ENCODE data around the gene SCYL2.

The SCYL2 gene

DNA sequence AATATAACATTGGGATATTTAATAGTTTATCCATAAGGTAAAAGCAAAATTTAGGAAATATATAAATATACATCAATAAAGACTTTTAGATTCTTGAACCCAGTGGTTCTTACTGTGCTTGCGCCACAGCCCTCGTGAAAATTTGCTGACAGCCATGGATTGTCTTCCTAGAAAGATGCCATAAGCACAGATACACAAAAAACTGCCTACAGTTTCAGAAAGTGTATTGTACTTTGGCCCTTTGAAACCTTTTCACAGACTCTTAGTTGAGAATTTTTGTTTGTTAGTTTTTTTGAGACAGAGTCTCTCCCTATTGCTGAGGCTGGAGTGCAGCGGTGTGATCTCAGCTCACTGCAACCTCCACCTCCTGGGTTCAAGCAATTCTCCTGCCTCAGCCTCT is 28.2 kb upstream of the SCYL2 start:
- Histone ChIP-seq H3K36me3 (ENCODE audit: control insufficient read depth, low read length) (no peaks in the 10 kb centered on the region), H3K27me3 (ENCODE audit: control insufficient read depth, low read length) (no peaks in the 10 kb centered on the region), H3K9me3 (ENCODE audit: control insufficient read depth, insufficient read depth, low read length) (no peaks in the 10 kb centered on the region), H4K20me1 (ENCODE audit: control insufficient read depth, insufficient read depth, low read depth, low read length) (no peaks in the 10 kb centered on the region), H3F3A (ENCODE audit: control insufficient read depth, insufficient read depth) (no peaks in the 10 kb centered on the region), H3K4me3 (ENCODE audit: low read length) (no peak overlapping the region), H3K4me2 (ENCODE audit: low read length) (no peak overlapping the region), H3K4me1 (ENCODE audit: control insufficient read depth, low read length) (no peaks in the 10 kb centered on the region), H3K27ac (ENCODE audit: low read depth, low read length) (no peak overlapping the region), H3K9me2 (replicated peaks; ENCODE audit: control insufficient read depth, low read length) (no peaks in the 10 kb centered on the region), H3K79me2 (ENCODE audit: control insufficient read depth, low read length) (no peaks in the 10 kb centered on the region)
- TF ChIP-seq EZH2phosphoT487 (IDR thresholded peaks at IDR 0.05; ENCODE audit: borderline replicate concordance, low read length), result no peak
- TF ChIP-seq, protein P1, sequence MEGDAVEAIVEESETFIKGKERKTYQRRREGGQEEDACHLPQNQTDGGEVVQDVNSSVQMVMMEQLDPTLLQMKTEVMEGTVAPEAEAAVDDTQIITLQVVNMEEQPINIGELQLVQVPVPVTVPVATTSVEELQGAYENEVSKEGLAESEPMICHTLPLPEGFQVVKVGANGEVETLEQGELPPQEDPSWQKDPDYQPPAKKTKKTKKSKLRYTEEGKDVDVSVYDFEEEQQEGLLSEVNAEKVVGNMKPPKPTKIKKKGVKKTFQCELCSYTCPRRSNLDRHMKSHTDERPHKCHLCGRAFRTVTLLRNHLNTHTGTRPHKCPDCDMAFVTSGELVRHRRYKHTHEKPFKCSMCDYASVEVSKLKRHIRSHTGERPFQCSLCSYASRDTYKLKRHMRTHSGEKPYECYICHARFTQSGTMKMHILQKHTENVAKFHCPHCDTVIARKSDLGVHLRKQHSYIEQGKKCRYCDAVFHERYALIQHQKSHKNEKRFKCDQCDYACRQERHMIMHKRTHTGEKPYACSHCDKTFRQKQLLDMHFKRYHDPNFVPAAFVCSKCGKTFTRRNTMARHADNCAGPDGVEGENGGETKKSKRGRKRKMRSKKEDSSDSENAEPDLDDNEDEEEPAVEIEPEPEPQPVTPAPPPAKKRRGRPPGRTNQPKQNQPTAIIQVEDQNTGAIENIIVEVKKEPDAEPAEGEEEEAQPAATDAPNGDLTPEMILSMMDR (IDR thresholded peaks at IDR 0.05; ENCODE audit: low read depth, low read length, poor library complexity, severe bottlenecking), result no peak

DNA sequence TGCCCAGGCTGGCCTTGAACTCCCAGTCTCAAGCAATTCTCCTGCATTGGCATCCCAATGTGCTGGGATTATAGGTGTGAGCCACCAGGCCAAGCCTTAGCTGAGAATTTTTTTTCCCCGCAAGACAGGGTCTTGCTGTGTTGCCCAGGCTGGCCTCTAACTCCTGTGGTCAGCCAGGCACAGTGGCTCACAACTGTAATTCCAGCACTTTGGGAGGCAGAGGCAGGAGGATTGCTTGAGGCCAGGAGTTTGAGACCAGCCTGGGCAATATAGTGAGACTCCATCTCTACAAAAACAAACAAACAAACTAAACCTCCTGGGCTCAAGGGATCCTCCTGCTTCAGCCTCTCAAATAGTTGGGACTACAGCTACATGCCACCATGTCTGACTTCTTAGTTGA is 27.4 kb upstream of the SCYL2 start:
- no peaks in the 10 kb centered on the region for H3K9me2 ChIP-seq (replicated peaks; ENCODE audit: control insufficient read depth, low read length)
- no peaks in the 10 kb centered on the region for H3K36me3 ChIP-seq (ENCODE audit: control insufficient read depth, low read length)
- H3K4me2 ChIP-seq (ENCODE audit: low read length), result no peak overlapping the region
- no peaks in the 10 kb centered on the region for H3K27me3 ChIP-seq (ENCODE audit: control insufficient read depth, low read length)
- H4K20me1 ChIP-seq (ENCODE audit: control insufficient read depth, insufficient read depth, low read depth, low read length), result no peaks in the 10 kb centered on the region
- no peaks in the 10 kb centered on the region for H3K79me2 ChIP-seq (ENCODE audit: control insufficient read depth, low read length)
- no peak for TF ChIP-seq EZH2phosphoT487 (IDR thresholded peaks at IDR 0.05; ENCODE audit: borderline replicate concordance, low read length)
- TF ChIP-seq, protein P1 (IDR thresholded peaks at IDR 0.05; ENCODE audit: low read depth, low read length, poor library complexity, severe bottlenecking), result no peak
- no peak overlapping the region for H3K4me3 ChIP-seq (ENCODE audit: low read length)
- no peak overlapping the region for H3K27ac ChIP-seq (ENCODE audit: low read depth, low read length)
- no peaks in the 10 kb centered on the region for H3K9me3 ChIP-seq (ENCODE audit: control insufficient read depth, insufficient read depth, low read length)
- no peaks in the 10 kb centered on the region for H3K4me1 ChIP-seq (ENCODE audit: control insufficient read depth, low read length)
- H3F3A ChIP-seq (ENCODE audit: control insufficient read depth, insufficient read depth), result no peaks in the 10 kb centered on the region

DNA sequence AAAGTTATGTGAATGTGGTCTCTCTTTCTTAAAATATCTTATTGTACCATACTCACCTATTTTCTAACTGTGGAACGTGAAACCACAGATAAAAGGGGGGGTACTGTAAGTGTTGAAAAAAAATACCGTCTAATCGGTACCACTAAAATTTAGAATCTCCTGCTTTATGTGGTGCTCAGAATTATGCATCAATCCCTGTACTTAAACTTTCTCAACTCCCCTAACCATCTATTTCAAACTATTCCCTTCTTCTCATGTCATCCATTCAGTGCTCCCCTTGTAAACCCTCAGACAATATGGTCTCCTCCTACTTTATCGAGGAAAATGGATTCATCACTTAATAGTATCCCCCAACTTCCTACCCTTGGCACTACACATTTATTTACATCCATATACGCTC is 23.8 kb upstream of the SCYL2 start:
- H3K4me1 ChIP-seq (ENCODE audit: control insufficient read depth, low read length), result no peaks in the 10 kb centered on the region
- no peak overlapping the region for H3K4me3 ChIP-seq (ENCODE audit: low read length)
- H3K27ac ChIP-seq (ENCODE audit: low read depth, low read length), result no peak overlapping the region
- no peaks in the 10 kb centered on the region for H3K79me2 ChIP-seq (ENCODE audit: control insufficient read depth, low read length)
- no peaks in the 10 kb centered on the region for H3K27me3 ChIP-seq (ENCODE audit: control insufficient read depth, low read length)
- no peaks in the 10 kb centered on the region for H3K9me3 ChIP-seq (ENCODE audit: control insufficient read depth, insufficient read depth, low read length)
- no peaks in the 10 kb centered on the region for H4K20me1 ChIP-seq (ENCODE audit: control insufficient read depth, insufficient read depth, low read depth, low read length)
- no peak overlapping the region for H3K4me2 ChIP-seq (ENCODE audit: low read length)
- no peaks in the 10 kb centered on the region for H3K36me3 ChIP-seq (ENCODE audit: control insufficient read depth, low read length)
- TF ChIP-seq EZH2phosphoT487 (IDR thresholded peaks at IDR 0.05; ENCODE audit: borderline replicate concordance, low read length), result no peak
- TF ChIP-seq, protein P1 (IDR thresholded peaks at IDR 0.05; ENCODE audit: low read depth, low read length, poor library complexity, severe bottlenecking), result no peak
- no peaks in the 10 kb centered on the region for H3K9me2 ChIP-seq (replicated peaks; ENCODE audit: control insufficient read depth, low read length)
- no peaks in the 10 kb centered on the region for H3F3A ChIP-seq (ENCODE audit: control insufficient read depth, insufficient read depth)

GRCh38 chr12:100247765-100248164 is 19.2 kb upstream of the SCYL2 start:
- Histone ChIP-seq H3F3A (ENCODE audit: control insufficient read depth, insufficient read depth) (no peaks in the 10 kb centered on the region), H3K4me1 (ENCODE audit: control insufficient read depth, low read length) (no peaks in the 10 kb centered on the region), H3K9me3 (ENCODE audit: control insufficient read depth, insufficient read depth, low read length) (no peaks in the 10 kb centered on the region), H3K9me2 (replicated peaks; ENCODE audit: control insufficient read depth, low read length) (no peaks in the 10 kb centered on the region), H3K4me3 (ENCODE audit: low read length) (no peak overlapping the region), H3K79me2 (ENCODE audit: control insufficient read depth, low read length) (no peaks in the 10 kb centered on the region), H3K4me2 (ENCODE audit: low read length) (no peak overlapping the region), H3K36me3 (ENCODE audit: control insufficient read depth, low read length) (no peaks in the 10 kb centered on the region), H3K27ac (ENCODE audit: low read depth, low read length) (no peak overlapping the region), H4K20me1 (ENCODE audit: control insufficient read depth, insufficient read depth, low read depth, low read length) (no peaks in the 10 kb centered on the region), H3K27me3 (ENCODE audit: control insufficient read depth, low read length) (no peaks in the 10 kb centered on the region)
- TF ChIP-seq EZH2phosphoT487 (IDR thresholded peaks at IDR 0.05; ENCODE audit: borderline replicate concordance, low read length), result no peak
- TF ChIP-seq, protein P1 (IDR thresholded peaks at IDR 0.05; ENCODE audit: low read depth, low read length, poor library complexity, severe bottlenecking), result no peak

Data from DOHH2 (cell line).